Measurements from ENCODE around the gene ZNF423.

DNA sequence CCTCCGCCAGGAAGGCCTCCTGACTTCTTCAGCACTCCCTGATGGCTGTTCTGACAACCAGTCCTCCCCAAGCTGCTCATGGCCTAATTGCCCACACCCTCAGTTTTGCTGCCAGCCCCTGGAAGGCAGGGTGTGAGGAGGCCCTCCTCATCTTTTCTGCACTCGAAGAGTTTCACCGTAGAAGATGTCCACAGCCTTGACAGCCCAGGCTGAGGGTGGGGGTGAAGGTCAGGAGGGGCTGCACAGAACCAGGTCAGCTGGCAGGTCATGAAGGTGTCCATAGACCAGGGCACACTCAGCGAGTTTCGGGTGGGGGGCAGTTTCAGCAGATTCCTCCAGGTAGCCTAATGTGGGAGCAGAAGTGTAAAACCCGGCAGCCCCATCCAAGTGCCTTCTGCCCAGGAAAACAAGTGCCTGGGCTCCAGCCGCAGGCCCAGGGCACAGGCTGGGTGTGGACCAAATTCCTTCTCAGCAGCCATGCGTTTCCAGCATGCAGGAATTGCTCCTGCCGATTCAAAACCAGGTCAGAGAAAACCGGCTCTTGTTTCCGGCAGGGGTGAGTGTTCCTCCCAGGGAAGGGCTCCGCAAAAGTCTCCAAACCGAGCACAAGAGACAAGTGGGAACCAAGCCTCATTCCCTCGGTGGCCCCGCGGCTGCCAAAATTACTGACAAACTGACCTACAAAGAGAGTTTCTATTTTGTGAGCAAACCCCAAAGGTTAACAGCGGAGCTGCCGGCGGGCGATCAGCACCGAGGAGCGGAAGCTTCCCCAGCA, 253.5 kb downstream of the ZNF423 start:
- TF ChIP-seq CTCF (IDR thresholded peaks at IDR 0.05) (no peak), POLR2A (IDR thresholded peaks at IDR 0.05) (no peak)

All from right lobe of liver (tissue), 4 donors.